Gastrocnemius medialis (tissue), 4 donors: Measurements from ENCODE around the gene NUSAP1. TPM values are rescaled to one million over a fixed set of nuclear protein-coding genes. Genes with fewer than 3 reads are reported as not detected.
A peak's percentile ranks its signal among the peaks of the same experiment; 100 is the strongest.

ENCODE experiments used
- ATAC-seq, 2 donors: fragments of 150-250 bp; one replicate each; pipeline ENCODE4 v1.9.1; 2016
- DNase-seq, 2 donors: peaks; one replicate each; pipeline ENCODE4 v3.0.0-alpha.2; 2019
- H3K27ac ChIP-seq, 4 donors: fragments of 200-600 bp; sonication (generic); 1 replicate in 1 of 4; 2 replicates in 3 of 4; pipeline ENCODE4 v1.5.1; 2016 to 2018; ENCODE audit warnings: mild to moderate bottlenecking in 2 of 4, moderate library complexity in 1 of 4
- H3K27me3 ChIP-seq, 3 donors: fragments of 200-600 bp; sonication (generic) in 2 of 3; 1 replicate in 1 of 3; 2 replicates in 2 of 3; pipeline versions ENCODE4 v1.5.1 to v1.6.0; 2016 to 2019; ENCODE audit warnings: mild to moderate bottlenecking in 1 of 3, moderate library complexity in 1 of 3
- H3K36me3 ChIP-seq, 2 donors: fragments of 200-600 bp; sonication (generic) in 1 of 2; one replicate each; pipeline ENCODE4 v1.5.1; 2017 to 2018
- H3K4me1 ChIP-seq, 2 donors: fragments of 200-600 bp; sonication (generic) in 1 of 2; one replicate each; pipeline ENCODE4 v1.5.1; 2016 to 2017; ENCODE audit warnings: mild to moderate bottlenecking in 2 of 2
- H3K4me3 ChIP-seq, 4 donors: fragments of 200-600 bp; sonication (generic) in 3 of 4; 1 replicate in 1 of 4; 2 replicates in 3 of 4; pipeline ENCODE4 v1.5.1; 2016 to 2019; ENCODE audit warnings: mild to moderate bottlenecking in 2 of 4
- H3K9me3 ChIP-seq, 3 donors: fragments of 200-600 bp; sonication (generic) in 2 of 3; 1 replicate in 1 of 3; 2 replicates in 2 of 3; pipeline ENCODE4 v1.5.1; 2016 to 2019
- CTCF ChIP-seq, 5 experiments: fragments of 450-650 bp in 3 of 5; fragments of 200-600 bp in 2 of 5; sonication (generic) in 2 of 5; IDR thresholded peaks in 4 of 5; conservative IDR thresholded peaks in 1 of 5; 1 replicate in 4 of 5; 2 replicates in 1 of 5; pipeline ENCODE4 v1.5.1; 2016 to 2019; ENCODE audit warnings: antibody characterized with exemption in 5 of 5, mild to moderate bottlenecking in 3 of 5, moderate library complexity in 3 of 5
- POLR2A ChIP-seq, 2 donors: fragments of 450-650 bp; IDR thresholded peaks; one replicate each; pipeline ENCODE4 v1.6.1; 2017; ENCODE audit warnings: antibody characterized with exemption in 2 of 2, mild to moderate bottlenecking in 2 of 2, moderate library complexity in 2 of 2
- in situ Hi-C, 4 donors: fragments of 200-750 bp; cut with MboI; loops; one replicate each; pipeline versions ENCODE4 v1.15.0 to v1.8.0; 2017; ENCODE audit warnings: low sequenced_read_pairs in 4 of 4
- intact Hi-C: fragments of 100-400 bp; cut with DNase I; formaldehyde crosslinking; loops from one replicate; pipeline ENCODE4 v1.15.1; 2023; ENCODE audit warnings: low total_unique reads
- total RNA-seq, 4 donors: library from RNA; depleted of rRNA; stranded (reverse); fragments of >200 nt; gene quantifications; one replicate each; pipeline versions ENCODE4 v1.1.0 to v1.2.3, GENCODE V29; 2016

The NUSAP1 gene
- total RNA-seq, 4 donors from 2014 or later: 1.8 to 4.1 (median 2.5) TPM

- ATAC-seq (no peak), DNase-seq (no peak)
- H3K9me3 ChIP-seq: no peaks in the 10 kb centered on the region
- peaks cover 0 to 9% of the 10 kb centered on the region in 2 donors for H3K4me1 ChIP-seq
- intact Hi-C loops (no loop called here), in situ Hi-C loops (no loop called here)
- no peaks in the 10 kb centered on the region for H3K36me3 ChIP-seq
- TF ChIP-seq POLR2A (IDR thresholded peaks at IDR 0.05) (no peak), CTCF (IDR thresholded peaks at IDR 0.05 in 4 of 5, conservative IDR thresholded peaks at IDR 0.05 in 1 of 5) (no peak)
- H3K4me3 ChIP-seq: no peak overlapping the region
- no peaks in the 10 kb centered on the region for H3K27me3 ChIP-seq
- no peak overlapping the region for H3K27ac ChIP-seq
These were observed 78.8 kb downstream of the NUSAP1 start for GRCh38 chr15:41411441-41411840.

DNA sequence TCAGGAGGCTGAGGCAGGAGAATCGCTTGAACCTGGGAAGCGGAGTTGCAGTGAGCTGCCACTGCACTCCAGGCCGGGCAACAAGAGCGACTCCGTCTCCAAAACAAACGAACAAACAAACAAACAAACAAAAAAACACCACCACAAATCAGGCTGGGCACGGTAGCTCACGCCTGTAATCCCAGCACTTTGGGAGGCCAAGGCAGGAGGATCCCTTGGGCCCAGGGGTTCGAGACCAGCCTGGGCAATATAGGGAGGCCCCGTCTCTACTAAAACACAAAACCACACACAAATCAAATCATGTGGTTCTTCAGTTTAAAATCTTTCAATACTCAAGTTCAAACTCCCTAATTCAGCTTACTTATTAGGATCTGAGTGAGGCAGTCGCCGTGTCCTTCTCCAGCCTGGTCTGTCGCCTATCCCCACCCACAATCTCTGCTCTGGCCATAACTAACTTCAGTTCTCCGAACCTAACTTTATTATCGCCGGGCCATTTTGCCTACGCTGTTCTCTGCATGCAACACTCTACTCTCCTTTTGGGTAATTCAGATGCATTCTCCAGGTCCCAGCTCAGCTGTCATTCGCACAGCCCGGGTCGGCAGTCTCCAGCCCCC lies 83.6 kb downstream of the NUSAP1 start:
- peak overlapping the region; percentile 85 to 96 (median 92) for H3K27ac ChIP-seq
- intact Hi-C loops (loop anchor here (1.0 to 5.0 kb wide), 4 partner anchors 14 to 184 kb away; partner anchors contain the start of genes CHP1, EXD1 and NDUFAF1), in situ Hi-C loops (no loop called here)
- TF ChIP-seq CTCF (IDR thresholded peaks at IDR 0.05 in 4 of 5, conservative IDR thresholded peaks at IDR 0.05 in 1 of 5) (no peak), POLR2A (IDR thresholded peaks at IDR 0.05) (no peak)
- H3K27me3 ChIP-seq: no peaks in the 10 kb centered on the region
- ATAC-seq: peak; percentile 43 to 48
- DNase-seq: no peak
- no peaks in the 10 kb centered on the region for H3K36me3 ChIP-seq
- peaks cover 16 to 20% of the 10 kb centered on the region in 2 donors for H3K4me1 ChIP-seq
- peak overlapping the region; percentile 82 to 94 (median 86) for H3K4me3 ChIP-seq
- no peaks in the 10 kb centered on the region for H3K9me3 ChIP-seq

DNA sequence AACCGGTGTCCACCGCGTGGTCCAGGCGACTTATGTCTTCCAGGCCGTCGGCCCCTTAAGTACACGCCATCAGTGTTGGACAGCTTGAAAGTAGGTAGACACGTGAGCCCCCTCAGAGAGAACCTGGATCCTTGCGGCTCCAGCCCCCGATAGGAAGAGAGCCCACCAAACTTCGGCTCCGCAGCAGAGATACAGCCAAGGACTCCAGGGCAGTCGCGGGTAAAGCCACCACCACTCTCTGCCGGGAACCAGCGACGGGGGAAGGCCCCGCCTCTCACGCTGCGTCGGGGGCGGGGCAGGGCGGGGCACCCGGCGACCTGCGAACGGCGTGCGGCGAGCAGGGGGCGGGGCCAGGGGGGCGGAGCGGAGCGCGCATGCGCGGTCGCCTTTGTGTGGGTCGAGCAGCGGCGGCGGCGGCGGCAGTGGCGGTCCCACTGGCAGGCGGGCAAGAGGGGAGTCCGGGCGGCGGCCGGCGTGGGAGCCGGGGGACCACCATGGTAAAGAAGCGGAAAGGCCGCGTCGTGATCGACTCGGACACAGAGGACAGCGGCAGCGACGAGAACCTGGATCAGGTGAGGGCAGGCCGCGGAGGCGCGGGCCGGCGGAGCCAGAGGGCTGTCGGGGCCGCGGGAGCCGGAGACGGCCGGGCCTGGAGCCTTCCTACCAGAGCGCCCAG lies 84.2 kb downstream of the NUSAP1 start, which contains the start of gene RTF1:
Gene RTF1, plus strand, starts transcription at position 354 of the 676 bp plus-strand sequence. Its CDS starts 21 bp downstream, at position 375.
- Histone ChIP-seq H3K27ac (peak within 1 kb of the TSS; percentile 85 to 96 (median 92)), H3K4me1 (peaks cover 16 to 20% of the 10 kb centered on the region in 2 donors), H3K27me3 (no peaks in the 10 kb centered on the region), H3K4me3 (peak within 1 kb of the TSS; percentile 82 to 94 (median 86)), H3K9me3 (no peaks in the 10 kb centered on the region), H3K36me3 (no peaks in the 10 kb centered on the region)
- ATAC-seq: peak; percentile 90 to 93
- TF ChIP-seq POLR2A (IDR thresholded peaks at IDR 0.05) (peak; percentile 86), CTCF (IDR thresholded peaks at IDR 0.05 in 4 of 5, conservative IDR thresholded peaks at IDR 0.05 in 1 of 5) (no peak)
- intact Hi-C loops (loop anchor here (1.0 to 5.0 kb wide), 4 partner anchors 15 to 185 kb away; partner anchors contain the start of genes CHP1, EXD1 and NDUFAF1), in situ Hi-C loops (no loop called here)
- DNase-seq: peak; percentile 89 to 92

DNA sequence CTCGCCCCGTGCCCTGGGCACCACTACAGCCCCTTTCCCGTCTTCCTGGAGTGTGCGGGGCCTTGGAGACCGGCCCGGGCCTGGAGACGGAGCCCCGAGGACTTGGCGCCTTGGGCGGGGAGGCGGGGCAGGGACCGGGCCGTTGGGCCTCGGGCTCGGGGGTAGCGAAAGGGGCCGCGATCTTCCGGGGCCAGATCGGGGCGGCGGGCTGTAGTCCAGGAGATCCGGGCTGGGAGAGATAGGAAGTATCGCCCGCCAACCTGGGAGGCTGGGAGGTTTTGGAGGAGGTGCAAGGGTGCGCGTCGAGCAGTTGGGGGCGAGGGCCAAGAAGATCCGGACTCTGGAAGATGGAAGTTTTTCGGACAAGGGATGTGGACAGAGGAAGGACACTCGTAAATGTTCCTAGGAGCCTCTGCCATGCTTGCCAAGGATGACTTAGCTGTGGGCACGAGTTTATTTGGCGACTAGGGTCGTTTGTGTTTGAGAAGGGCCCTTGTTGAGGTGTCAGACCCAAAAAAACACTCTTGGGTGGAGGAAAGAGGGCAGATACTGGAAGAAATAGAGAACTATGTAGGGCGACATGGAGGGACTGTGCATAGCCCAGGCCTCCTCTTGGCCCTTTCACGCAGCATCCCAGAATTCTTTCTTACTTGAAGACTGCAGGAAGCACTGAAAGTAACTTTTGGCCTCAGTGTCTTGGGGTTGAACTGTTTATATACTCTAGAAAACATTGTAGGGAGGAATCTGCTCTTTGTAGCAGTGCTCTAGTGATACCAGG lies 84.9 kb downstream of the NUSAP1 start:
- TF ChIP-seq POLR2A (IDR thresholded peaks at IDR 0.05) (no peak), CTCF (IDR thresholded peaks at IDR 0.05 in 4 of 5, conservative IDR thresholded peaks at IDR 0.05 in 1 of 5) (no peak)
- Histone ChIP-seq H3K27me3 (no peaks in the 10 kb centered on the region), H3K9me3 (no peaks in the 10 kb centered on the region), H3K4me1 (peaks cover 16 to 20% of the 10 kb centered on the region in 2 donors), H3K4me3 (peak overlapping the region; percentile 82 to 94 (median 86)), H3K27ac (peak overlapping the region; percentile 85 to 96 (median 92)), H3K36me3 (no peaks in the 10 kb centered on the region)
- intact Hi-C loops: loop anchor here (5.0 kb wide), 3 partner anchors 70 to 185 kb away; partner anchors contain the start of genes CHP1 and EXD1
- in situ Hi-C loops: no loop called here
- DNase-seq (no peak), ATAC-seq (peak; percentile 16 to 26)
